ENCODE measurements around the gene CALY.
"Not testable (repeated sequence)": the region's sequence is repeated elsewhere in the genome, so short reads cannot be mapped to it uniquely, and the experiment has no call there.

The CALY gene

DNA sequence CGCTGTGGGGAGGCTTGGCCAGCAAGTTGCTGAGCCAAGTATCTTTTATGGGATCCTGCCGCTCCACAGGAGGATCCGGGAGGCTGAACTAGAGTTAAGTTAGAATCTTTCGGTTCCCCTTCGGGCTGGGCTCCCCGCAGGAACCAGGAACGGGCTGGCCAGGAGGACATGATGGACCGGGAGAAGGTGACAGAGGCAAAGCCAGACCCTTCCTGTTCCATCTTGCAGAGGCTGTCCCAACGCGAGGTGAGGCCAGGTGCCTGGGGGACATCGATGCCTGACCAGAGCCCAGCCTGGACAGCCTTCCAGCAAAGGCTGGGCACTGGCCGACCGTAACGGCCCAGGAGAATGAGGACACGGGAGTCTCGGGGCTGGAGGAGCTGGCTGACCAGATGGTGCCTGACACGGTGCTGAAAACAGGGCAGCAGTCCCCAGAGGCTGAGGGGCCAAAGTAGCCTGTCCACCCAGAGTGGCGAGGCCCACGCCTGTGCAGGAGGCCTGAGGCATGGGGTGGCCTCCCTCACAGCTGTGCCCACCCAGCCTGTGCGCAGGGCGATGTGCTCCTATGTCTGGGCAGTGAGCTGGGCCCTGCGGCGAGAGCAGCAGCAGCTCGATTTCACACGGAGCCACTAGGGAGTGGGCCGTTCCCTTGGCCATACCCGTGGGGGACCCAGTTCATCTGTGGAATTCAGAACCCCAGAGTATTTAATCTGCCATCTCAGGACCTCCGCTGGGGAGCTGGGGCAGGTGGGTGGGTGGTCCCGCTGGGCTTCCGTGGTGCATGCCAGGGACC is 40.5 kb upstream of the CALY start:
- Histone ChIP-seq H3F3A (ENCODE audit: low read depth) (no peaks in the 10 kb centered on the region; the same call in 1 of the 2 replicates), H4K20me1 (ENCODE audit: insufficient read depth, low read length, poor library complexity, severe bottlenecking) (peaks cover 3% of the 10 kb centered on the region), H3K9me2 (replicated peaks; ENCODE audit: low read depth, low read length) (no peaks in the 10 kb centered on the region), H3K4me3 (ENCODE audit: low read length, poor library complexity, severe bottlenecking) (no peak overlapping the region), H2AFZ (ENCODE audit: low read length) (no peak overlapping the region), H3K4me1 (ENCODE audit: insufficient read depth, low read length, poor library complexity, severe bottlenecking) (peaks cover 22% of the 10 kb centered on the region), H3K27me3 (ENCODE audit: insufficient read depth, low read length, poor library complexity, severe bottlenecking) (no peaks in the 10 kb centered on the region), H3K4me2 (ENCODE audit: low read depth, low read length, poor library complexity, severe bottlenecking) (peak overlapping the region; percentile 97), H3K9me3 (ENCODE audit: insufficient read depth, low read depth, low read length) (no peaks in the 10 kb centered on the region), H3K36me3 (ENCODE audit: insufficient read depth, low read length) (no peaks in the 10 kb centered on the region), H3K9ac (ENCODE audit: low read depth, low read length, poor library complexity, severe bottlenecking) (no peak overlapping the region), H3K79me2 (ENCODE audit: insufficient read depth, low read length) (peaks cover 4% of the 10 kb centered on the region)
- TF ChIP-seq, protein P1, sequence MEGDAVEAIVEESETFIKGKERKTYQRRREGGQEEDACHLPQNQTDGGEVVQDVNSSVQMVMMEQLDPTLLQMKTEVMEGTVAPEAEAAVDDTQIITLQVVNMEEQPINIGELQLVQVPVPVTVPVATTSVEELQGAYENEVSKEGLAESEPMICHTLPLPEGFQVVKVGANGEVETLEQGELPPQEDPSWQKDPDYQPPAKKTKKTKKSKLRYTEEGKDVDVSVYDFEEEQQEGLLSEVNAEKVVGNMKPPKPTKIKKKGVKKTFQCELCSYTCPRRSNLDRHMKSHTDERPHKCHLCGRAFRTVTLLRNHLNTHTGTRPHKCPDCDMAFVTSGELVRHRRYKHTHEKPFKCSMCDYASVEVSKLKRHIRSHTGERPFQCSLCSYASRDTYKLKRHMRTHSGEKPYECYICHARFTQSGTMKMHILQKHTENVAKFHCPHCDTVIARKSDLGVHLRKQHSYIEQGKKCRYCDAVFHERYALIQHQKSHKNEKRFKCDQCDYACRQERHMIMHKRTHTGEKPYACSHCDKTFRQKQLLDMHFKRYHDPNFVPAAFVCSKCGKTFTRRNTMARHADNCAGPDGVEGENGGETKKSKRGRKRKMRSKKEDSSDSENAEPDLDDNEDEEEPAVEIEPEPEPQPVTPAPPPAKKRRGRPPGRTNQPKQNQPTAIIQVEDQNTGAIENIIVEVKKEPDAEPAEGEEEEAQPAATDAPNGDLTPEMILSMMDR (conservative IDR thresholded peaks at IDR 0.05; ENCODE audit: low read length): no peak
- TF ChIP-seq EZH2phosphoT487 (IDR thresholded peaks at IDR 0.05; ENCODE audit: borderline replicate concordance): no peak

DNA sequence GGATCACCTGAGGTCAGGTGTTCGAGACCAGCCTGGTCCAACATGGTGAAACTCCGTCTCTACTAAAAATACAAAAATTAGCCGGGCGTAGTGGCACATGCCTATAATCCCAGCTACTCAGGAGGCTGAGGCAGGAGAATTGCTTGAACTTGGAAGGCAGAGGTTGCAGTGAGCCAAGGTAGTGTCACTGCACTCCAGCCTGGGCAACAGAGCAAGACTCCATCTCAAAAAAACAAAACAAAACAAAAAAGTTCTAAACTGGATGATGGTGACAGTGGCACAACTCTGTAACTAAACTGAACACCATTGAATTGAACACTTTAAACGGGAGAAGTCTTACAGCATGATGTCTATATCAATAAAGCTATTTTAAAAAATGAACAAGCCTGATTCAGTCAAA is 39.5 kb upstream of the CALY start:
- H3K9me3 ChIP-seq (ENCODE audit: insufficient read depth, low read depth, low read length); H3K9ac ChIP-seq (ENCODE audit: low read depth, low read length, poor library complexity, severe bottlenecking); H3K4me3 ChIP-seq (ENCODE audit: low read length, poor library complexity, severe bottlenecking); H3K9me2 ChIP-seq (replicated peaks; ENCODE audit: low read depth, low read length); H4K20me1 ChIP-seq (ENCODE audit: insufficient read depth, low read length, poor library complexity, severe bottlenecking); H2AFZ ChIP-seq (ENCODE audit: low read length); H3K27me3 ChIP-seq (ENCODE audit: insufficient read depth, low read length, poor library complexity, severe bottlenecking); H3K4me2 ChIP-seq (ENCODE audit: low read depth, low read length, poor library complexity, severe bottlenecking); H3K36me3 ChIP-seq (ENCODE audit: insufficient read depth, low read length); H3F3A ChIP-seq (ENCODE audit: low read depth): not testable (repeated sequence)
- Histone ChIP-seq H3K4me1 (ENCODE audit: insufficient read depth, low read length, poor library complexity, severe bottlenecking) (peaks cover 25% of the 10 kb centered on the region), H3K79me2 (ENCODE audit: insufficient read depth, low read length) (peaks cover 14% of the 10 kb centered on the region)

DNA sequence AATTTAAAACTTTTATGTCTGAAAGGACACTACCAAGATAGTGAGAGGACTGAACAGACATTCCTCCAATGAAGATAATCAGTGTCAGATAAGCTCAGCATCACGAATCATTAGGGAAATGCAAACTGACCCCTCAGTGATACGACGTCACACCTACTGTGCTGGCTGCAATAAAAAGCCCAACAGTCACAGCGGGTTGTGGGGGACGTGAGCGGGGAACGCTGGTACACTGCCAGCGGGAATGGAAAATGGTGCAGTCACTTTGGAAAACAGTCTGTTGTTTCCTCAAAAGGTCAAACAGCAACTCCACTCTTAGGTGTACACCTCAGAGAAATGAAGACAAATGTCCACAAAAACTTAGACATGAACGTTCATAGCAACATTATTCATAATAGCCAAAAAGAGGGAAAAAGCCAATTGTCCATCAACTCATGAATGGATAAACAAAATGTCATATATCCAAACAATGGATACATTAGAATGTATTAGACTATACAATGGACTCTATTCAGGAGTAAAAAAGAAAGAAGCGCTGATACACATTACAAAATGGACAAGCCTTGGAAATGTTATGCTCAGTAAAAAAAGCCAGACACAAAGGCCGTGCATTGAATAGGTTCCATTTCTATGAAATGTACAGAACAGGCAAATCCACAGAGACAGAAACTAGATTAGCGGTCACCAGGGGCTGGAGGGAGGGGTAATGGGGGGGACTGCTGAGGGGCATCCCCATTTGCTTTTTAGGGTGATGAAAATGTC is 38.8 kb upstream of the CALY start:
- no peak for TF ChIP-seq EZH2phosphoT487 (IDR thresholded peaks at IDR 0.05; ENCODE audit: borderline replicate concordance)
- TF ChIP-seq, protein P1 (conservative IDR thresholded peaks at IDR 0.05; ENCODE audit: low read length): no peak
- H3K36me3 ChIP-seq (ENCODE audit: insufficient read depth, low read length): no peaks in the 10 kb centered on the region
- peaks cover 6% of the 10 kb centered on the region for H4K20me1 ChIP-seq (ENCODE audit: insufficient read depth, low read length, poor library complexity, severe bottlenecking)
- no peaks in the 10 kb centered on the region; the same call in 1 of the 2 replicates for H3F3A ChIP-seq (ENCODE audit: low read depth)
- H3K27me3 ChIP-seq (ENCODE audit: insufficient read depth, low read length, poor library complexity, severe bottlenecking): no peaks in the 10 kb centered on the region
- H3K79me2 ChIP-seq (ENCODE audit: insufficient read depth, low read length): peaks cover 16% of the 10 kb centered on the region
- H3K4me2 ChIP-seq (ENCODE audit: low read depth, low read length, poor library complexity, severe bottlenecking): no peak overlapping the region
- H3K9me3 ChIP-seq (ENCODE audit: insufficient read depth, low read depth, low read length): no peaks in the 10 kb centered on the region
- H3K9me2 ChIP-seq (replicated peaks; ENCODE audit: low read depth, low read length): no peaks in the 10 kb centered on the region
- no peak overlapping the region for H3K4me3 ChIP-seq (ENCODE audit: low read length, poor library complexity, severe bottlenecking)
- H2AFZ ChIP-seq (ENCODE audit: low read length): no peak overlapping the region
- no peak overlapping the region for H3K9ac ChIP-seq (ENCODE audit: low read depth, low read length, poor library complexity, severe bottlenecking)
- peaks cover 25% of the 10 kb centered on the region for H3K4me1 ChIP-seq (ENCODE audit: insufficient read depth, low read length, poor library complexity, severe bottlenecking)

Data from Loucy (cell line).